DMS53 (cell line): ENCODE data around the gene KCNK6.
"Not testable (repeated sequence)": the region's sequence is repeated elsewhere in the genome, so short reads cannot be mapped to it uniquely, and the experiment has no call there.

ENCODE experiments used
- DNase-seq: peaks from one replicate; lab custom pipeline; 2025; lab: John Stamatoyannopoulos, UW

KCNK6 gene

DNA sequence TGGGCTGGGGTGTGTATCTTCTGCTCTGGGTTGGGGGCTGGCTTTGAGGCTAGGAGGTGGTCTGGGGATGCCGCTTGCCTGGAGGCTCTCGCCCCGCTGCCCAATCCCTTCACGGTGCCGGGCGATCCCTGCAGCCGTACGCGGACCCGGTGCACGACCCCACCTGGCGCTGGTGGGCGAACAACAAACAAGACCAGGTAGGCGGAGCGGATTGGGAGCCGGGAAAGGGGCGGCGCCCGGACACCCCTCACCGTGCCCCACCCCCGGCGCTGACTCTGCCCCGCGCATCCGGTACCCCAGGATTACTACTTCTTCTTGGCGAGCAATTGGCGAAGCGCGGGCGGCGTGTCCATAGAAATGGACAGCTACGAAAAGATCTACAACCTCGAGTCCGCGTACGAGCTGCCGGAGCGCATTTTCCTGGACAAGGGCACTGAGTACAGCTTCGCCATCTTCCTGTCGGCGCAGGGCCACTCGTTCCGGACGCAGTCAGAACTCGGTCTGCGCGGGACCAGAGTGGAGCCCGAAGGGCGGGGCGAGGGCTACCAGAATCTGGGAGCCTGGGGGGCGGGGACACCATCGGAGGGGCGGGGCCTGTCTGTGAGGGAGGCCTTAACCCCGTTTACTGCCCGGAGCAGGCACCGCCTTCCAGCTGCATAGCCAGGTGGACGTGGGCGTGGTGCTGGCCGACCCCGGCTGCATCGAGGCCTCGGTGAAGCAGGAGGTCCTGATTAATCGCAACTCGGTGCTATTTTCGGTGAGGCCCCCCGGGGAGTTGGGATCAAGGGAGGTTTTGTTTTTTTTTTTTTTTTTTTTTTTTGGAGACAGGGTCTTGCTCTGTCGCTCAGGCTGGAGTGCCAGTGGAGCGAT is 42.7 kb downstream of the KCNK6 start:
- peak; percentile 96 for DNase-seq

GRCh38 chr19:38362946-38363688 is 43.5 kb downstream of the KCNK6 start:
- not testable (repeated sequence) for DNase-seq

DNA sequence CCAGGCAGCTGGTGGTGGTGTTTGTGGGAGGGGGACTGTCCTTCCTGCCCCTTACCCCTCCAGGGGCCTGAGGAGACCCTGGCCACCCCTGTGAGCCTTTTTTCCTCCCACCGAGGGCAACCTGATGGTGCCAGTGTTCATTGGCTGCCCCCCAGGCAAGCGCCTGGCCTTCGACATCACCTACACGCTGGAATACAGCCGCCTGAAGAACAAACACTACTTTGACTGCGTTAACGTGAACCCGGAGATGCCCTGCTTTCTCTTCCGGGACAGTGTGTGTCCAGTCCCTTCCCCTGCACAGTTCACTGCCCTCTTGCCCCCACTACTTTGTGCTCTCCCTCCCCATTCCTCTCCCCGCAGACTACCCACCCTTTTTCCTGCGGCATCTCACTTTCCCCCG is 47.4 kb downstream of the KCNK6 start:
- no peak for DNase-seq

- no peak for DNase-seq
Measured at GRCh38 chr19:38369584-38369983, 49.9 kb downstream of the KCNK6 start.

DNA sequence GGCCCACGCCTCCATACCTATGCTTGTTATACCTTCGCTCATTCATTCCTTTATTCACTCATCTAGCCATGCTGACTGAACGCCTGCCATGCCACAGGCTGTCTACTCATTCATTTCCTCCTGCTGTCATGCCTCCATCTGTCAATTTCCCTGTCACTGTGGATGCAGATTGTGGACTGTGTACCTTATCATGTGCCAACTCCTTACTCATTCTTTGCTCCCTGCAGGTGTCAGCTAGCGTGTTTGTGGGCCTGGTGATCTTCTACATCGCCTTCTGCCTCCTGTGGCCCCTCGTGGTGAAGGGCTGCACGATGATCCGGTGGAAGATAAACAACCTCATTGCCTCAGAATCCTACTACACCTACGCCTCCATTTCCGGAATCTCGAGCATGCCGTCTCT is 50.7 kb downstream of the KCNK6 start:
- peak; percentile 39 for DNase-seq

DNA sequence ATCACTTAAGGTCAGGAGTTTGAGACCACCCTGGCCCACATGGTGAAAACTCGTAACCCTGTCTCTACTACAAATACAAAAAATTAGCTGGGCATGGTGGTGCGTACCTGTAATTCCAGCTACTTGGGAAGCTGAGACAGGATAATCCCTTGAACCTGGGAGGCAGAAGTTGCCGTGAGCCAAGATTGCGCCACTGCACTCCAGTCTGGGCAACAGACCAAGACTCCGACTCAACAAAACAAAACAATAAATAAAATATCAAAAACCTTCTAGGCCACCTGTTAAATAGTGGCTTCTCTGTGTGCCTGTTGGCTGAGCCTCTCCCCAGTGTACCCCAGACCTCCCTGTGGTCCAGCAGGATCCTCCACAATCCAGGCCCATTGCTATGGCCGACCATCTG is 51.4 kb downstream of the KCNK6 start:
- no peak for DNase-seq

- no peak for DNase-seq
Measured at GRCh38 chr19:38373907-38374331, 54.3 kb downstream of the KCNK6 start.

DNA sequence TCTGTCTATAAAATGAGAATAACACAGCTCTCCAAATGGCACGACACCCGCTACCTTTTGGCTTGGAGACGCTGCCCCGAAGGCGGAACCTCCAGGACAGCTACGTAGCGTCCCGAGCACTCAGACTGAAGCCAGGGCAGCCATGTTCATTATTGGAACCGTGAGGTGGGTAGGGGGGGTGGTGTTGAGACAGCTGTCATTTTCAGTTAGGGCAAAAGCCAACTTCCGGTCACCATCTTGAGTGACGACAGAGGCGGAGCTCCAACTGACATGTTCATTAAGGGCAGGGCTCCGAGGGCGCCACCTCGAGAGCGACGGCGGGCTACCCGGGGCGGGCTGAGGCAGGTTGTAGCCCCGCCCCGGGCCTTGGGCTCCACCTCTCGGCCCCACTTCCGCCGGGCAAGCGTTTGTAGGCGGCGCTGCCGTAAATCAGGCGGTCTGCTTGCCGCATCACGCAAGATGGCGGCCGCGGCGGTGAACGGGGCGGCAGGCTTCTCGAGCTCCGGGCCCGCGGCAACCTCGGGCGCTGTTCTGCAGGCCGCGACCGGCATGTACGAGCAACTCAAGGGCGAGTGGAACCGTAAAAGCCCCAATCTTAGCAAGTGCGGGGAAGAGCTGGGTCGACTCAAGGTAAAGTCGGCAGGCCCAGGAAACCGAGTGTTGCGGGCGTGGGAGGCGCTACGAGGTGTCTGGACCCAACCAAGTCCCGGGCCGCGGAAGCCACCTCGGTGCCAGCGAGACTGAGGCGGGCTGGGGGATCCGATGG is 54.9 kb downstream of the KCNK6 start, which contains the start of gene PSMD8:
Gene PSMD8, plus strand, starts transcription at position 240 of the 766 bp plus-strand sequence. Its CDS starts 31 bp downstream, at position 271.
- DNase-seq: peak; percentile 100

GRCh38 chr19:38375098-38375493 is 55.5 kb downstream of the KCNK6 start:
- no peak for DNase-seq

DNA sequence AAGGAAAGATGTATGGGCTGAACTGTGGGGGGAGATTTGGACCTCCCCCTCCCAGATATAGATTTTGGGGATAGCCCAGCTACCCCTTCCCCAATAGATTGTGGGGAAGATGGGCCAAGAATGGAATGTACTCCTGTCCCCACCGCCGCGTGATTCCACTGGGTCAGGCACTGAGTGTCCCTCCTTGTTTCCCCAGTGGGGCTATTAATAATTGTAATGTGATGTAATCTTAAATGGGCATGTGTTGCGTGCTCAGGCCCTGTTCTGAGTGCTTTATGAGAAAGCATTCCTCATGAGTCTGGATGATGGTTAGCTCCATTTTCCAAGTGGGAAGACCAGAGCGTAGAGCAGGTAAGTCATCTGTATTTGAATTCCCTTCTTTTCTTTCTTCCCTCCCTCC is 56.1 kb downstream of the KCNK6 start:
- no peak for DNase-seq

GRCh38 chr19:38376576-38376975 is 56.9 kb downstream of the KCNK6 start:
- no peak for DNase-seq

GRCh38 chr19:38377052-38377451 is 57.4 kb downstream of the KCNK6 start:
- no peak for DNase-seq

DNA sequence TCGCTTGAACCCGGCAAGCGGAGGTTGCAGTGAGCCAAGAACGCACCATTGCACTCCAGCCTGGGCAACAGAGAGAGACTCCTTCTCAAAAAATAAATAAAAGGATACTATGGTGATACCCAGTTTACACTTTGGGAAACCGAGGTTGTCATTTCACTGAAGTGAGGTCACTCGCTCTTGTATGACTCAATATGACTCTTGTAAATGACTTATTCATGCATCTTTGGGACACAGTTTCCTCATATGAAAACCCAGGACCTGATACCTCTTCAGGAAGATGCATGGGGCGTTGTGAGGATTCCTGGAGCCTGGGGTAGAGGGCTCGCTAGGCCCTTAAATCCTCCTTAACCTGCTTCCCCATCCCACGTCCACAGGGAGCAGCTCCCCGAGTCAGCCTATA is 59.2 kb downstream of the KCNK6 start:
- DNase-seq: no peak

GRCh38 chr19:38381138-38381537 is 61.5 kb downstream of the KCNK6 start:
- DNase-seq: no peak
